H1 (cell line): ENCODE data around the gene DNER. TPM values are rescaled to one million over a fixed set of nuclear protein-coding genes. Genes with fewer than 3 reads are reported as not detected.

ENCODE experiments used
- CTCF ChIA-PET: fragments of 300-600 bp; sonication (Branson Sonifier 250); formaldehyde crosslinking; loops from one replicate; lab custom pipeline; 2021; ENCODE audit not compliant: partially characterized antibody; lab: Charles Lee
- POLR2A ChIA-PET: fragments of 300-600 bp; sonication (Branson Sonifier 250); formaldehyde crosslinking; loops from one replicate; lab custom pipeline; 2021; ENCODE audit warnings: inconsistent platforms; ENCODE audit not compliant: partially characterized antibody; lab: Charles Lee
- DNase-seq, 2 experiments: peaks; one replicate each; pipeline versions ENCODE4 v3.0.0 to v3.0.0-alpha.2; 2010 to 2022; ENCODE audit warnings: low spot score in 2 of 2, low read depth in 1 of 2, mixed read lengths in 1 of 2
- FAIRE-seq: peaks from 2 replicates; lab custom pipeline; 2011; peaks lifted over from hg19 to GRCh38; lab: Jason Lieb, UNC
- H2AFZ ChIP-seq: 2 replicates; pipeline ENCODE4 v1.8.1; 2012; ENCODE audit warnings: low read length, inconsistent platforms
- H2AK5ac ChIP-seq: 2 replicates; pipeline ENCODE4 v1.6.1; 2013; ENCODE audit warnings: low read depth, low read length
- H2BK120ac ChIP-seq: replicated peaks from 2 replicates; pipeline ENCODE3; 2013; ENCODE audit warnings: low read depth, low read length, inconsistent platforms
- H2BK12ac ChIP-seq: 2 replicates; pipeline ENCODE4 v1.6.1; 2013; ENCODE audit warnings: low read depth, low read length
- H2BK15ac ChIP-seq: 2 replicates; pipeline ENCODE4 v1.6.1; 2013; ENCODE audit warnings: low read length
- H2BK20ac ChIP-seq: 2 replicates; pipeline ENCODE4 v1.6.1; 2013; ENCODE audit warnings: low read length
- H2BK5ac ChIP-seq: 2 replicates; pipeline ENCODE4 v1.6.1; 2013; ENCODE audit warnings: low read depth, low read length
- H3K14ac ChIP-seq: 2 replicates; pipeline ENCODE4 v1.6.1; 2013; ENCODE audit warnings: inconsistent platforms; ENCODE audit not compliant: insufficient read length
- H3K18ac ChIP-seq: 2 replicates; pipeline ENCODE4 v1.6.1; 2013; ENCODE audit warnings: low read length; ENCODE audit errors: extremely low read depth
- H3K23ac ChIP-seq: 2 replicates; pipeline ENCODE4 v1.6.1; 2013; ENCODE audit warnings: inconsistent platforms; ENCODE audit not compliant: insufficient read length
- H3K23me2 ChIP-seq: 2 replicates; pipeline ENCODE4 v1.6.1; 2013; ENCODE audit warnings: low read depth, low read length
- H3K27ac ChIP-seq: 2 replicates; pipeline ENCODE4 v1.6.1; 2011; ENCODE audit warnings: low read depth, low read length, inconsistent platforms
- H3K27me3 ChIP-seq, 4 experiments: replicated peaks in 1 of 4; 1 replicate in 1 of 4; 2 replicates in 3 of 4; pipeline versions ENCODE4 v1.6.1 to v1.8.1; 2011 to 2013; ENCODE audit warnings: low read length in 3 of 4, mild to moderate bottlenecking in 3 of 4, inconsistent platforms in 2 of 4, mixed read lengths in 2 of 4, moderate library complexity in 1 of 4; ENCODE audit not compliant: control insufficient read depth in 3 of 4, insufficient read depth in 3 of 4; ENCODE audit errors: extremely low read depth in 1 of 4
- H3K36me3 ChIP-seq, 4 experiments: 2 replicates each; pipeline versions ENCODE4 v1.6.1 to v1.8.1; 2011 to 2013; ENCODE audit warnings: mild to moderate bottlenecking in 4 of 4, low read length in 3 of 4, moderate library complexity in 2 of 4, control low read depth in 1 of 4, inconsistent platforms in 1 of 4; ENCODE audit not compliant: insufficient read depth in 4 of 4, control insufficient read depth in 2 of 4
- H3K4ac ChIP-seq: replicated peaks from 2 replicates; pipeline ENCODE3; 2013; ENCODE audit warnings: low read length, low read depth, mixed read lengths, inconsistent platforms; ENCODE audit not compliant: insufficient read length
- H3K4me1 ChIP-seq, 4 experiments: replicated peaks in 1 of 4; 1 replicate in 1 of 4; 2 replicates in 3 of 4; pipeline versions ENCODE4 v1.6.1 to v1.8.1; 2011 to 2013; ENCODE audit warnings: low read length in 3 of 4, inconsistent platforms in 2 of 4, mixed read lengths in 1 of 4; ENCODE audit not compliant: insufficient read depth in 4 of 4, control insufficient read depth in 3 of 4
- H3K4me2 ChIP-seq, 2 experiments: 2 replicates each; pipeline versions ENCODE4 v1.6.1 to v1.8.1; 2011 to 2013; ENCODE audit warnings: low read depth in 2 of 2, low read length in 2 of 2, control low read depth in 1 of 2, inconsistent platforms in 1 of 2, mild to moderate bottlenecking in 1 of 2; ENCODE audit not compliant: insufficient read depth in 1 of 2
- H3K4me3 ChIP-seq, 4 experiments: fragments of 200-600, 300-600 bp in 1 of 4; sonication (generic), shearing (Covaris generic), sonication (Bioruptor Twin) in 1 of 4; 2 replicates each; pipeline versions ENCODE4 v1.5.1 to v1.8.1; 2011 to 2016; ENCODE audit warnings: low read length in 4 of 4, low read depth in 3 of 4, control low read depth in 2 of 4, inconsistent platforms in 2 of 4, mild to moderate bottlenecking in 2 of 4, mixed read lengths in 1 of 4, moderate library complexity in 1 of 4; ENCODE audit not compliant: insufficient read depth in 2 of 4; ENCODE audit errors: extremely low read depth in 1 of 4
- H3K56ac ChIP-seq: replicated peaks from 2 replicates; pipeline ENCODE3; 2013; ENCODE audit warnings: low read depth, mild to moderate bottlenecking, mixed read lengths, low read length, inconsistent platforms; ENCODE audit not compliant: insufficient read length
- H3K79me1 ChIP-seq: 2 replicates; pipeline ENCODE4 v1.6.1; 2013; ENCODE audit warnings: low read depth, low read length, control low read depth
- H3K79me2 ChIP-seq, 2 experiments: 2 replicates each; pipeline versions ENCODE4 v1.6.1 to v1.8.1; 2012 to 2013; ENCODE audit warnings: low read length in 2 of 2, mild to moderate bottlenecking in 2 of 2, inconsistent platforms in 1 of 2; ENCODE audit not compliant: insufficient read depth in 2 of 2, control insufficient read depth in 1 of 2
- H3K9ac ChIP-seq, 4 experiments: replicated peaks in 1 of 4; 1 replicate in 1 of 4; 2 replicates in 3 of 4; pipeline versions ENCODE4 v1.6.1 to v1.8.1; 2011 to 2013; ENCODE audit warnings: low read depth in 3 of 4, low read length in 3 of 4, control low read depth in 2 of 4, mild to moderate bottlenecking in 2 of 4, moderate library complexity in 2 of 4, inconsistent platforms in 1 of 4; ENCODE audit errors: extremely low read depth in 1 of 4
- H3K9me3 ChIP-seq, 2 experiments: 2 replicates each; pipeline versions ENCODE4 v1.6.1 to v1.8.1; 2012 to 2013; ENCODE audit warnings: mild to moderate bottlenecking in 2 of 2, moderate library complexity in 2 of 2, control low read depth in 1 of 2, inconsistent platforms in 1 of 2, low read depth in 1 of 2, low read length in 1 of 2, mixed read lengths in 1 of 2; ENCODE audit not compliant: insufficient read depth in 2 of 2
- H4K20me1 ChIP-seq, 2 experiments: replicated peaks in 1 of 2; 2 replicates each; pipeline versions ENCODE3 to v1.8.1; 2011 to 2013; ENCODE audit warnings: inconsistent platforms in 2 of 2, low read length in 2 of 2, mild to moderate bottlenecking in 1 of 2; ENCODE audit not compliant: insufficient read depth in 2 of 2, control insufficient read depth in 1 of 2
- H4K5ac ChIP-seq: 2 replicates; pipeline ENCODE4 v1.6.1; 2013; ENCODE audit warnings: low read length, low read depth, mixed read lengths, inconsistent platforms; ENCODE audit not compliant: insufficient read length
- H4K8ac ChIP-seq: 2 replicates; pipeline ENCODE4 v1.8.0; 2013; ENCODE audit warnings: mild to moderate bottlenecking, moderate library complexity, low read length, inconsistent platforms; ENCODE audit not compliant: insufficient read depth; ENCODE audit errors: extremely low read depth
- H4K91ac ChIP-seq: replicated peaks from 2 replicates; pipeline ENCODE3; 2013; ENCODE audit warnings: low read length, mixed read lengths, inconsistent platforms; ENCODE audit not compliant: insufficient read length
- CTCF ChIP-seq, 3 experiments: IDR thresholded peaks; 1 replicate in 2 of 3; 2 replicates in 1 of 3; pipeline versions ENCODE4 v1.5.1 to v1.6.1; 2011; ENCODE audit warnings: low read length in 3 of 3, mild to moderate bottlenecking in 3 of 3, inconsistent platforms in 2 of 3, low read depth in 1 of 3, moderate library complexity in 1 of 3; ENCODE audit not compliant: insufficient read depth in 1 of 3; ENCODE audit errors: control extremely low read depth in 1 of 3
- HDAC6 ChIP-seq: IDR thresholded peaks from one replicate; pipeline ENCODE4 v1.7.1; 2012; ENCODE audit warnings: low read depth, mild to moderate bottlenecking, inconsistent platforms, low read length, moderate library complexity
- JUND ChIP-seq: IDR thresholded peaks from 2 replicates; pipeline ENCODE4 v1.6.1; 2011; ENCODE audit warnings: mild to moderate bottlenecking, improper control_type of control experiment, low read length
- MAFK ChIP-seq: IDR thresholded peaks from 2 replicates; pipeline ENCODE4 v1.6.1; 2012; ENCODE audit warnings: low read depth, mild to moderate bottlenecking, improper control_type of control experiment, low read length
- RAD21 ChIP-seq, 2 experiments: IDR thresholded peaks in 1 of 2; conservative IDR thresholded peaks in 1 of 2; 2 replicates each; pipeline ENCODE4 v1.6.1; 2011; ENCODE audit warnings: low read depth in 2 of 2, low read length in 2 of 2, improper control_type of control experiment in 1 of 2, inconsistent platforms in 1 of 2, mild to moderate bottlenecking in 1 of 2, moderate library complexity in 1 of 2
- TEAD4 ChIP-seq: IDR thresholded peaks from 2 replicates; pipeline ENCODE4 v1.6.1; 2012; ENCODE audit warnings: low read depth, low read length, inconsistent platforms, mixed read lengths
- YY1 ChIP-seq: IDR thresholded peaks from 2 replicates; pipeline ENCODE4 v1.6.1; 2011; ENCODE audit warnings: low read depth, mild to moderate bottlenecking, low read length
- WGBS, 2 experiments: shearing (Covaris generic) in 1 of 2; methylation state at CpG; one replicate each; pipeline versions ENCODE4 v1.1.6 to v1.1.7; 2013 to 2015; ENCODE audit warnings: low lambda C conversion rate in 2 of 2, mixed read lengths in 2 of 2, inconsistent platforms in 1 of 2, low coverage in 1 of 2, missing lambda C conversion rate in 1 of 2; ENCODE audit not compliant: insufficient replicate concordance in 2 of 2, insufficient coverage in 1 of 2, insufficient read length in 1 of 2; ENCODE audit errors: extremely low coverage in 1 of 2, missing lambda C conversion rate in 1 of 2; 5-methylcytosine and 5-hydroxymethylcytosine counted together
- polyA plus RNA-seq, 7 experiments: library from polyadenylated mRNA; depleted of rRNA in 3 of 7; stranded (reverse) in 5 of 7; unstranded in 2 of 7; fragments of >200 nt in 5 of 7; fragments of 200-250 nt in 2 of 7; gene quantifications; 1 replicate in 5 of 7; 2 replicates in 1 of 7; 4 replicates in 1 of 7; pipeline versions ENCODE4 v1.2.1 to v1.2.3, GENCODE V29; 2011 to 2013; ENCODE audit warnings: missing spikeins in 2 of 7, mixed read lengths in 2 of 7
- total RNA-seq: library from RNA; stranded (reverse); fragmentation: NEBNext Ultra II Directional; extraction: Animal tissue kit (Norgen Biotek cat#: 25700); gene quantifications from 2 replicates; pipeline ENCODE4 v1.2.1, GENCODE V29; 2021

The DNER gene
- total and polyA plus RNA-seq, 2 of the 8 experiments (the other 6 are each of a cell fraction or from before 2014, with no cell fraction given), result 6.8 to 16.3 TPM

- peak; percentile 65 for FAIRE-seq
- POLR2A ChIA-PET, result no interaction called here
- Histone ChIP-seq H4K91ac (no peak overlapping the region), H3K27me3 (no peaks in the 10 kb centered on the region), H3K27ac (no peak overlapping the region), H3K9ac (no peak overlapping the region), H3K4ac (no peak overlapping the region), H3K4me1 (peaks cover 0 to 5% (median under 1%) of the 10 kb centered on the region in 4 experiments; a peak in 3 of 7 replicates), H3K23me2 (no peaks in the 10 kb centered on the region), H3K18ac (no peak overlapping the region), H2BK20ac (peak overlapping the region; percentile 48; the same call in 1 of the 2 replicates), H2AK5ac (no peak overlapping the region), H3K23ac (no peak overlapping the region), H2BK12ac (no peak overlapping the region), H2BK120ac (no peak overlapping the region), H2AFZ (peak overlapping the region; percentile 83), H3K56ac (no peak overlapping the region), H3K36me3 (no peaks in the 10 kb centered on the region), H3K4me2 (peak overlapping the region in 1 of 2 experiments; percentile 2; a peak in 1 of 4 replicates), H4K8ac (no peak overlapping the region; the same call in 1 of the 2 replicates), H3K4me3 (no peak overlapping the region), H3K79me2 (no peaks in the 10 kb centered on the region), H2BK15ac (no peak overlapping the region), H2BK5ac (no peak overlapping the region), H4K20me1 (no peaks in the 10 kb centered on the region), H4K5ac (no peak overlapping the region), H3K79me1 (no peaks in the 10 kb centered on the region), H3K9me3 (no peaks in the 10 kb centered on the region), H3K14ac (no peak overlapping the region)
- CTCF ChIA-PET, result interaction anchor here (0.6 to 4.9 kb wide), 48 partner anchors 10 to 898 kb away, joined by 3 to 56 read pairs (median 5); no protein-coding TSS in a partner anchor
- DNase-seq, result peak; percentile 70 to 91
- peak; percentile 92 to 95 (median 93) for TF ChIP-seq CTCF (IDR thresholded peaks at IDR 0.05; ENCODE audit: control extremely low read depth in 1 of 3, insufficient read depth in 1 of 3, low read depth in 1 of 3, low read length in 3 of 3)
- TF ChIP-seq TEAD4, result peak; percentile 57; the same call in 1 of the 2 replicates
- TF ChIP-seq YY1, result 0 out of 2 replicates have a peak, but pooled peaks have one; percentile 21
- no peak for TF ChIP-seq HDAC6
- TF ChIP-seq RAD21 (IDR thresholded peaks at IDR 0.05 in 1 of 2, conservative IDR thresholded peaks at IDR 0.05 in 1 of 2; ENCODE audit: low read depth in 2 of 2, low read length in 2 of 2), result peak; percentile 94 to 97
- no peak for TF ChIP-seq MAFK
- 0 out of 2 replicates have a peak, but pooled peaks have one; percentile 9 for TF ChIP-seq JUND
- WGBS, 2 experiments, result 43% methylated on average over 20 of the region's 20 CpGs; no CpG with 5 or more reads in 1 of the 2 experiments
These were observed 127.3 kb downstream of the DNER start for GRCh38 chr2:229586746-229587705.
